GM21367 (cell line): ENCODE measurements around the gene CEACAM8.
"Not testable (repeated sequence)": the region's sequence is repeated elsewhere in the genome, so short reads cannot be mapped to it uniquely, and the experiment has no call there.

Source experiments
- ATAC-seq: cut with Tn5 transposase; IDR thresholded peaks from one replicate; pipeline ENCODE4 v1.9.1; 2021; ENCODE audit not compliant: unreplicated experiment

The CEACAM8 gene

DNA sequence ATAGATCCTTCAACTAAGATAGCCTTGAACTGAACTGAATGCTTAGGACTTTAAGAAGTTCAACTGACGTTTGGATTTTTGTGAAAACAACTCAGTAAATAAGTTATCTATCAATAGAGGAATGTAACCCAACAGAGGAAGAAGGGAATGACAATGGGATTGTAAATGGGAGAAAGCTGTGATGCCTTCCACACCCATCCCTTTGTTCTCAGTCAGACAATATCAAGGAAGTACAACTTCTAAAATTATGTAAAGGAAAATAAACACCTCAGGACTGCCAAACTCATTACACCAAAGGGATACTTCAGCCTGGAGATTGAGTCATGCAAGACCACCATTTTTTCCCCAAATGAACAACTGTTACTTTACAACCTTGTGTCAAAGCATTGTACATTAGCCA is 21.1 kb downstream of the CEACAM8 start:
- ATAC-seq, result no peak

DNA sequence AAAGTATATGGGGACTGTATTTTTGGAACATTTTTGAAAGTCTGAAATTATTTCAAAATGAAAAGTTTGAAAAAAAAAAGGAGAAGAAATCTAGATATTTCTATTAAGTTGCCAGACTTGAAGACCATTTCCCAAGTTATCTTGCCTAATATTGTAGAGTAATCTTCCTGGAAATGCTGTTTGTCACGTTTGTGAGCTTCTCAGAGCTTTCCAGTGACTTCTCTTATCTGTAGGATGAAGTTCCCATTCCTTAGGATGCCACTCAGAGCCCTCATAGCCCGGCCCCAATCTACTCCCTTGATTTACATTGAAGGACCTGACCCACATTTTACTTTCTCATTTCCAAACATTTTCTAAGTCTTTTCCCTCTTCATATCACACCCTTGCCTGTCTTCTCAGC is 23.6 kb downstream of the CEACAM8 start:
- ATAC-seq, result no peak

DNA sequence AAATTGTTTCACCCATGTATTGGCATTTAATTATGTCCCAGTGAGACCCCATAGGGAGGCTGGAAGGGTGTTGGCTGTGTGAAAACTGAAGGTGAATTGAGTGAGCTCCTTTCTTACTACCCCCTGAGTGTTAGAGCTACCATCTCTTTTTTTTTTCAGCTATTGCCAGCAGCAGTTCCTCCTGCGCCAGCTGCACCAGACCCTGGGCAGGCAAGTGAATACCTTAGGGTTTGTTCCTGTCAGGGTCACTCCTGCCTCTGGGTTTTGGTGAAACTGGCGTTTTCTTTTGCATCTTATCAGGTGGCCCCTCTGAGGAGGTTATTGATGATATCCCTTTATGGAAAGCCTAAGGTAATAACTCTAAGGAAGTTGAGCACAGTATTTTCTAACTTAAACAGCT is 25.5 kb downstream of the CEACAM8 start:
- no peak for ATAC-seq

- ATAC-seq, result no peak
Observed at GRCh38 chr19:42568006-42568405, 26.7 kb downstream of the CEACAM8 start.

DNA sequence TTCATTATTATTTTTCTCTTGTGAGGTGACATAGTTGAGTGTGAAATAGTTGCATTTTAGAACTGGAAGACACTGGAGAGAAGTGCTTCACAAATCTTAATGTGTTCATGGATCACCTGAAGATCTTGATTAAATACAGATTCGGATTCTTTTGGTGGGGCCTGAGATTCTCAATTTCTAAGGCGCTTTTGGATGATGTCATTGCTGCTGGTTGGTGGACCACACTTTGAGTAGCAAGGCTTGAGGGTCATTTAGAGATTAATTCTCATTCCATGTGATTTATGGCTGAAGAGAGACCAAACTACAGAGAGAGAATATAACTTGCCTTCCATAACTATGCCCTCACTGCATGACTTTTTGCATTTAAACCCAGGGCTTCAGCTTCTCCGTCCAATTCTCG is 27.2 kb downstream of the CEACAM8 start:
- ATAC-seq, result no peak

GRCh38 chr19:42563352-42564210 is 31.1 kb downstream of the CEACAM8 start:
- no peak for ATAC-seq

GRCh38 chr19:42561512-42561911 is 33.2 kb downstream of the CEACAM8 start:
- no peak for ATAC-seq

DNA sequence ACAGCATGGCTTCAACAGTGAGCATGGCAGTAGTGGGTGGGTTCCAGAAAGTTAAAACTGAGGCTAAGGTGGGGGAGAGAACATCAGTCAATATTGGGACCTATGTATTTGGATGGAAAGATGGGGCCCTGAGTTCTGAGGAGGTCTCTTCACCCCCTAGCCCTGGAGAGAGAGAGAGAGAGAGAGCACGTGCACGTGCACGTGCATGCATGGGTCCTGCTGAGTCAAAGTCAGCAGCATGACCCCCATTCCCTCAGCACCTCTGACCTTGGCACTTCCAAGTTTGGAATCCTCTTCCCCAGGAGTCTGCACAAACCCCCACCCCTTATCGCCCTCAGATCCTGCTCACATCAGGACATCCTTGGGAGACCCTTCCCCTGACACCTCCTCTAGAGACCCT is 34.0 kb downstream of the CEACAM8 start:
- ATAC-seq, result no peak

DNA sequence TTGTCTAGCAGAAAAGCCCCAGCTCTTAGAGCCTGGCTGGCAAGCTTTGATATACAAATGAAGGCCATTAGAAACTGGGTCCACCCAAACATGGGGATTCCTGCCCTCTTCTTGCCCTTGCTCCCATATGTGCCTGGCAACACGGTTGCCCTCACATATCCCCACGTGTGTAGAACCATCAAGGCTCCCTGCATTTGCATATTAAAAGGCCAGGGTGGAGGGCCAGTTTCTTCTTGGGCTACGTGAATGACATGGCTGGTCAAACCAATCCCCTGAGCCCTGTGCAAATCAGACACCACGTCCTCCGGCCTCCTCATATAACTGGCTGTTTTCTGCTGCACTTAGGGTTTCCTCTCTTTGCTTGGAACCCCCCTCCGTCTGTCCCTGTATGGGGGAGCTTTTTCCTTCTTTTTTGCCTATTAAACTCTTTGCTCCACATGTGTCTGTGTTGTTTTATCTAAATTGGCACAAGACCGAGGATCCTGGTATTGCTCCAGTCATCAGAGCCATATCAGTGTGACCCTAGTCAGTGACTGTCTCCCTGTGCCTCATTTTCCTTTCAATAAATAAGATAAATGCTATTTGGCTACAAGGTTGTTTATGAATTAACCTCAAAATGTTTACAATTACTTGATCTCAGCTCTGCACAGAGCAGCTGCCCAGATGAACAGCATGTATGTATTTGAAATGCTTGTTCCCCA is 36.1 kb downstream of the CEACAM8 start:
- no peak for ATAC-seq

GRCh38 chr19:42557386-42557871 is 37.3 kb downstream of the CEACAM8 start:
- ATAC-seq, result not testable (repeated sequence)

DNA sequence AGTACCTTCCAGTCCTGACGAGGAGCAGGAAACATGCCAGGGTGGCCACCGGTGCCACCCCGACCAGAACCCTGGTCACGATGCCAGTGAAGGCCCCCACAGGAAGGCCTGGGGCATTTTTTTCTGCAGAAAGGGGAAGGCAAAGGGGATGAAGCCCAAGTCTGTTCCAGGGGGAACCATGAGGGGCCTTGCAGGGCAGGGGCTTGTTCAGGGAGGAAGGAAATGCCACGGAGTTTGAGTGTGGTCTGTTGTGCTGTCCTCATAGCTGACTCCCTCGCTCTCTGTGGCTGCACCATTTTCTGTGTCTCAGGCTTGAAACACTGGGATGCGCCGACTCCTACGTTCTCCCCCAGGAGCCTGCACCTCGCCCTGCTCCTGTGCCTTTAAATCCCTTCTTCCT is 38.9 kb downstream of the CEACAM8 start:
- ATAC-seq, result no peak

DNA sequence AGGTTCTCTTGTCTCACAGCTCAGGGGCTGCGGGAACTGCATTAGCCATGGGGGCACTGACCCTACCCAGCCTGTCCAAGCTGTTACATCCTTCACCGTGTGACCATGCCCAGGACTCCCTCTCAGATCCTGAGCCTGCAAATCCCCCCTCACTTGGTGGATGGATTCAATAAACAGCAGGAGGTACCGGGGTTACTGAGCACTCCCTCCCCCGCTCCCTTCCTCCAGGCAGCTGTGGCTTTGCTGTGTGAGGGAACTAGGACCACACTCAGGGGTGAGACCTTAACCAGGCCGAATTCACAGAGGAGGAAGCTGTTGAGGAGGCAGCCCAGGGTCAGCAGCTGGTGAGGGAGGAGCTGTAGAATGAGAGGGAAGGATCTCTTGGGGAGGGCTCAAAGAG is 39.4 kb downstream of the CEACAM8 start:
- ATAC-seq, result no peak

GRCh38 chr19:42554046-42554575 is 40.6 kb downstream of the CEACAM8 start:
- ATAC-seq, result no peak

GRCh38 chr19:42553292-42554045 is 41.3 kb downstream of the CEACAM8 start:
- ATAC-seq, result no peak

- ATAC-seq, result no peak
Observed at GRCh38 chr19:42552086-42553065, 42.3 kb downstream of the CEACAM8 start.

- not testable (repeated sequence) for ATAC-seq
Observed at GRCh38 chr19:42550521-42550920, 44.2 kb downstream of the CEACAM8 start.

DNA sequence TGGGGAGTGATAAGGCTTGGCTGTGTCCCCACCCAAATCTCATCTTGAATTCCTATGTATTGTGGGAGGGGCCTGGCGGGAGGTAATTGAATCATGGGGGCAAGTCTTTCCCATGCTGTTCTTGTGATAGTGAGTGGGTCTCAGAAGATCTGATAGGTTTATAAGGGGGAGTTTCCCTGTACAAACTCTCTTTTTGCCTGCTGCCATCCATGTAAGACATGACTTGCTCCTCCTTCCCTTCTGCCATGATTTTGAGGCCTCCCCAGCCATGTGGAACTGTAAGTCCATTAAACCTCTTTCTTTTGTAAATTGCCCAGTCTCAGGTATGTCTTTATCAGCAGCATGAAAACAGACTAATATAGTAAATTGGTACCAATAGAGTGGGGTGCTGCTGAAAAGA is 45.7 kb downstream of the CEACAM8 start:
- not testable (repeated sequence) for ATAC-seq

GRCh38 chr19:42548552-42548951 is 46.2 kb downstream of the CEACAM8 start:
- no peak for ATAC-seq

DNA sequence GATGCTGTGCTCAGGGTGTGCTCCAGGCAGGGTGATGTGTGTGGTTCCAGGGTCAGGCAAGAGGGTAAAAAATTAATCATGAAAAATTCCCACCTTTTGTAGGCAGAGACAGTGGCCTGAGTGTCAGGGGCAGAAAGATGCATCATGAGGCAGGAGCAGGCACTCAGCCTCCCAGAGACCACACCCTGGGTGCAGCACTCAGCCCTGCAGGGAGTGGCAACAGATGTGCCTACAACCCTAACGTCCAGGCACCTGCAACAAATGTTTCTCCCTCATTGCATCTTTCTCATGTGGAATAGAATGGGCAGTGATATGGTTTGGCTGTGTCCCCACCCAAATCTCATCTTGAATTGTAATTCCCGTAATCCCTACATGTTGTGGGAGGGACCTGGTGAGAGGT is 46.8 kb downstream of the CEACAM8 start:
- ATAC-seq, result no peak
